Sigmoid colon (tissue), 4 donors: ENCODE data around the gene ARPP21.

Source experiments
- CTCF ChIP-seq, 4 experiments: fragments of 450-650 bp in 3 of 4; fragments of 200-600 bp in 1 of 4; IDR thresholded peaks; one replicate each; pipeline ENCODE4 v1.5.1; 2016 to 2019; ENCODE audit warnings: antibody characterized with exemption in 4 of 4, mild to moderate bottlenecking in 3 of 4, moderate library complexity in 2 of 4
- POLR2A ChIP-seq, 2 donors: fragments of 450-650 bp; IDR thresholded peaks; one replicate each; pipeline ENCODE4 v1.6.1; 2016; ENCODE audit warnings: antibody characterized with exemption in 2 of 2, mild to moderate bottlenecking in 2 of 2, moderate library complexity in 2 of 2
- POLR2AphosphoS5 ChIP-seq, 4 donors: sonication (generic); formaldehyde crosslinking; IDR thresholded peaks; one replicate each; pipeline ENCODE4 v1.6.1; 2017; ENCODE audit warnings: antibody characterized with exemption in 4 of 4

- TF ChIP-seq CTCF (IDR thresholded peaks at IDR 0.05) (no peak), POLR2AphosphoS5 (IDR thresholded peaks at IDR 0.05) (no peak), POLR2A (IDR thresholded peaks at IDR 0.05) (no peak)
These were observed at the start of gene ARPP21 for GRCh38 chr3:35639254-35640186.
